ENCODE data around the gene BCAS3.
"Not testable (repeated sequence)": the region's sequence is repeated elsewhere in the genome, so short reads cannot be mapped to it uniquely, and the experiment has no call there.

BCAS3 gene

DNA sequence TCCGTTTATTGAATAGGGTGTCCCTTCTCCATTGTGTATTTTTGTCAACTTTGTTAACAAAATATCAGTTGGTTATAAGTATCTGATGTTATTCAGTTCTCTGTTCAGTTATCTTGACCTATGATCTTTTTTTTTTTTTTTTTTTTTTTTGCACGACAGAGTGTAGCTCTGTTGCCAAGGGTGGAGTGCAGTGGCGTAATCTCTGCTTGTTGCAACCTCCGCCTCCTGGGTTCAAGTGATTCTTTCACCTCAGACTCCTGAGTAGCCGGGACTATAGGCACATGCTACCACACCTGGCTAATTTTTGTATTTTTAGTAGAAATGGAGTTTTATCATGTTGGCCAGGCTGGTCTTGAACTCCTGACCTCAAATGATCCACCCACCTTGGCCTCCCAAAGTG, 215.8 kb downstream of the BCAS3 start:
- DNase-seq: no peak

DNA sequence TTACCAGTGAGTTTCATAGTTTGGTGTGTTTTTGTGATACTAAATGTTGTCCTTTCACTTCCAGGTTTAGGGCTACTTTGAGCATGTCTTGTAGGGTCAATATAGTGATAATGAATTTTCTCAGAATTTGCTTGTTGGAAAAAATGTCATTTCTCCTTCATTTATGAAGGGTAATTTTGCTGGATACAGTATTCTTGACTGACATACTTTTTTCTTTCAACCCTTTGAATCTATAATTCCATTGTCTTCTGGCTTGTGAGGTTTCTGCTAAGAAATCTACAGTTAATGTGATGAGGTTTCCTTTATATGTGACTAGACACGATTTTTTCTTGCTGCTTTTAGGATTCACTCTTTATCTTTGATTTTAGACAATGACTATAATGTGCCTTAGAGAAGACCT, 219.3 kb downstream of the BCAS3 start:
- DNase-seq: no peak

DNA sequence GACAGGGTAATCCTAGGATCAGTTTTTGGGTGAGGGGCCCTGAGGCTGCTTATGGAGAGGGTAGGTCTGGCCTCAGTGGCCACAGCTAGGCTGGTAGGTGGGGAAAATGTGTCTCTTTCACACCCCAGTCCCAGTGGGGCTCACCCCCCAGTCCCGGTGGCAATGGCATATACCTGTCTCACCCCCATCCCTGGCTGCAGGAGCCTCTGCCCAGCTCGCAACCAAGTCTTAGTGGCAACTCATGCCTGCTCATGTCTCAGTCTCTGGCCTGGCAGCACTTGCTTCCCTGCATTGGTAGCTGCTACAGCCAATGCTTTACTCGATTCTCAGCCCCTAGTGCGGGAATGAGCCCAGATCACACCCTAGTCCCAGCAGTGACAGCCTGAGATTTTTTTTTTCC, 221.5 kb downstream of the BCAS3 start:
- no peak for DNase-seq

DNA sequence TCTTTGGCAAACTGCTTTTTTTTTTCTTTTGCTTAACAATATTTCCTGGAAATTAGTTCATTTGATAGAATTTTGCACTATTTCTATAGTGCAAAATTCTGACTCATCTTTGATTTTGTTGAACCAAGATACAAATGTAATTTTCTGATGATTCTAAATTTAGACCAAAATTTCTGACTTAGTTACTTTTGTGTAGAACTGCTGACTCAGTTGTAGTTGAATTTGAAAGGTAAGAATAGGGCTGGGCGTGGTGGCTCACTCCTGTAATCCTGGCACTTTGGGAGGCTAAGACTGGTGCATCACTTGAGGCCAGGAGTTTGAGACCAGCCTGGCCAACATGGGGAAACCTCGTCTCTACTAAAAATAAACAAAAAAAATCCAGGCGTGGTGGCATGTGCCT, 223.0 kb downstream of the BCAS3 start:
- DNase-seq: no peak

DNA sequence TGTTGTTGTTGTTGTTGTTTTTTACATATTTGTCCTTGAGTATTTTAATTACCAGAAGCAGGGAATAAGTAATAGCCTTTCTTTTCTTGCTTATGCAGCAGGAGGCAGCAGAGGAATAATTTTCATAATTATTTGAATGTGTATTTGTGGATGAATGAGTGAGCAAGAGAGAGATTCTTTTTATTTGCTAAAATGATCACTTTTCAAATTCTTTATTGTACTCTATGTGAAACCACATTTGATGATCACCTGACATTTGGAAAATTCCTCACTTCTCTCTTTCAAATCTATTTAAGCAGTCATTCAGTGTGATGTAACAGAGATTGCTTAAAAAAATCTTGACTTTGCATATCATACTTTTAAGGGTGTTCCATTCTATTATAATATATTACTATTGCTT, 223.6 kb downstream of the BCAS3 start:
- DNase-seq: no peak

DNA sequence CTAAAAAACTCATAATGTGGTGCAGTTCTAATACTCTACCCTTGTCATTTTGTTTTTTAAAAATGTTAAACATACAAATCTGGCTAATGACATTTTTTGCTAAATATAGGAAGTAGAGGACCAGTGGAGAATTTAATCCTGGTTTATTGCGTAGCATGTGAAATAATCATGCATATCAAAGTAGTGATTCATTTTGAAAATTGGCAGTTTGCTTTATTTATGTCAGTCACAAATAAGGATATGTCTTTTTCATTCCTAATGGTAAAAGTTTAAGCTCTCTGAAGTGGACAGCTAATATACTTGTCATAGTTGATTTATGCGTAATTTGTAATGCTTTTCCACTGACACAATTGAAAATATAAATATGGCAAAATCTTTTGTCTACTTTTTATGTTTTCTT, 224.2 kb downstream of the BCAS3 start:
- DNase-seq: no peak

DNA sequence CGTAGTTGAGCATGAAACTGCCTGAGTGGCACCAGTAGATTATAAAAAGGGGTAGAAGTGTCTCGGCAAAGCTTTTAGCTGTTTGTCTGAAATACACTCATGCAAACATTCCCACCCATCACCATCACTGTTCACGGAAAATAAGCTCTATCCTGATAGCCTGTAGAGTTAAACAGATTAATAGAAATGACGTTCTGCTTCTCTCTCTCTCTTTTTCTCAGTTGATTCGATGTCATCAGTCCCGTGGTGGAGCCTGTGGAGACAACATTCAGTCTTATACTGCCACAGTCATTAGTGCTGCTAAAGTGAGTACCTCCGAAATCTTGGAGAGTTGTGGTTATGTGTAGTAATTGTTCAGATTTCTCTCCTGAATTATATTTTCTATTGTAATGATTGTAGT, 224.7 kb downstream of the BCAS3 start:
- DNase-seq: no peak

DNA sequence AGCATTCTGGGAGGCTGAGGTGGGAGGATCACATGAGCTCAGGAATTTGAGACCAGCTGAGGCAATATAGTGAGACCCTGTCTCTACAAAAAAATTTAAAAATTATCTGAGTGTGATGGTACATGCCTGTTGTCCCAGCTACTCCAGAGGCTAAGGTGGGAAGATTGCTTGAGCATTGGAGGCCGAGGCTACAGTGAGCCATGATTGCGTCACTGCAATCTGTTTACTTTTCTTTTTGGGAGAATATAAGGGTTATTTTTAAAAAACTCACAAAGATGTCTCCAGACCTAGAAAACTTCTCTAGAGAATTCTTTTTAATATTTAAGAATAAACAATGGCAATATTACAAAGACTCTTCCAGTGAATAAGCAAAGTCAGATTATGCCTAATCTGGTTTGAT, 226.9 kb downstream of the BCAS3 start:
- no peak for DNase-seq

DNA sequence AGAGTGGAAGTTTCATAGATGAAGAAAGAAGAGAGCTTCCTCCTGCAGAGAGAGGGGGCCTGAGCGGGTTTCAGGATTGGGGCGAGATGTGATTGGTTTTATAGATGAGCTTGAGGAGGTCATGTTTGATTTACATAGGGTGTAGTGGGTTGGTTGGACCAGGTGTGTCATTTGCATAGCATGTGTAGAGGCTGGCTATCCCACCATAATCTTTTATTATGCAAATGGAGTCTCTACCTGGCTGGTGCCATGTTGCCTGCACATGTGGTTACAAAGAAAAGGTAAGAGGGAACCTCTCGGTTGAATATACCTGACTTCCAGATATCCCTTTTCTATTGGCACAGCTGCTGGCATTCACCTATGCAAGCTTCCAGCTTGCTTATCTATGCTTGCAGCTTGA, 228.1 kb downstream of the BCAS3 start:
- no peak for DNase-seq

DNA sequence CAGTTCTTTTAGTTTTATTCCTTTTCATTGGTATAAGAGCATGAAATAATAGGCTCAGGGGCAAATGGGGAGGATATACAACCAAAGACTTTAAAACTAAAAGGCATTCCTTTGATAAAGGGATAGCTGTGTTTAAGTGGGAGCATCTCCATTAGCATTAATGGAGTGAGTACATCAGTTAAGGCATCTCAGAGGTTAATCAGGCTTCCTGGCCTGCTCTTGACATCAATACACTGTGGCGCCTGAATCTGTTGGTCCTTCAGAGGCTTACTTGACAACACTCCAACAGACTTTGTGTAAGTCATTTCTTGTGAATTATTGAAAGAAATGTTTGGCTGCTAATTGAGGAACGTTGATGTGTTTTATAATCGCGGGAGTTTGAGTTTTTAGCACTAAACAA, 230.7 kb downstream of the BCAS3 start:
- DNase-seq: no peak

DNA sequence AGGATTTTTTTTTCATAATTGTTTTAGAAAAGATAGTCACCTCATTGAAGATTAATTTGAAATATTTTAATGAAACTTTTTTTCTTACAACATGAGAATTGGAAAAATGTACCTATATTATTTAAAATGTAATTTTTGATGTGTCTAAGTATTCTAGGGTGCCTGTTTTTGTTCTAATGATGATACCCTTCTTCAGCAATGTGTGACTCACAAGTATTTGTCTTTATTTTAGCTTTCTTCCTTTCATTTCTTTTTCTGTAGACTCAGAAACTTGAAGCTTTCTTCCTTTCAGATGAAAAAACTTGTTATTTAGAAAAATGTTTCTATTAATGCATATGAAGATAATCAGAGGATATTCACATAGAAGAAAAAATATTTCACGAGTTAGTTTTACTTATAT, 231.8 kb downstream of the BCAS3 start:
- DNase-seq: no peak

DNA sequence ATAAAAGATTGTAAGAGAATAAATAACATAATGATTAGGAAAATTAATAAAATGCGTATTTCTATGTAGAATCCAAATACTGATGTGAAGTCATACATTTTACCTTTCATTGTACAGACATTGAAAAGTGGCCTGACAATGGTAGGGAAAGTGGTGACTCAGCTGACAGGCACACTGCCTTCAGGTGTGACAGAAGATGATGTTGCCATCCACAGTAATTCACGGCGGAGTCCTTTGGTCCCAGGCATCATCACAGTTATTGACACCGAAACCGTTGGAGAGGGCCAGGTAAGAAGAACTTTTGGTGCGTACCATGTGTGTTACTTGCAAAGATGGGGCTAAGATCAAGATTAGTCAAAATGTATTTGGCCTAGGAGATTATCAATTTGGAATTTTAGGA, 232.8 kb downstream of the BCAS3 start:
- no peak for DNase-seq

DNA sequence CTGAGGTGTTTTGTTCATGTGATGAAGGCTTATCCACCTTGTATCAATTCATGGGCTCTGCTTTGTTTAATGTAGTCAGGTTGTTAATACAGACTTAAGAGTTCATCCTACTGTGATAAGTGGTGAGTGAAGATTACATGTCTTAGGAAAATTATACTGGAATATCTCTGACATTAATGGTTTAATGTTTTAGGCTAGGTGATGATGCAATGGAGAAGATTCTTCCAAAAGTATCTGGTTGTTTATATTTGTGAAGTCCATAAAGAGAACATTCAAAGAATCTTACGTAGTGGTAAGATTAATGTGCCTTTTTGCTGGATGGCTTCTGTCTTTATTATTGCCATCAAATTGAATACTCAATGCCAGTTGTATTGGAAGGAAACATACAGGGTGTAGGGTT, 236.4 kb downstream of the BCAS3 start:
- DNase-seq: no peak

DNA sequence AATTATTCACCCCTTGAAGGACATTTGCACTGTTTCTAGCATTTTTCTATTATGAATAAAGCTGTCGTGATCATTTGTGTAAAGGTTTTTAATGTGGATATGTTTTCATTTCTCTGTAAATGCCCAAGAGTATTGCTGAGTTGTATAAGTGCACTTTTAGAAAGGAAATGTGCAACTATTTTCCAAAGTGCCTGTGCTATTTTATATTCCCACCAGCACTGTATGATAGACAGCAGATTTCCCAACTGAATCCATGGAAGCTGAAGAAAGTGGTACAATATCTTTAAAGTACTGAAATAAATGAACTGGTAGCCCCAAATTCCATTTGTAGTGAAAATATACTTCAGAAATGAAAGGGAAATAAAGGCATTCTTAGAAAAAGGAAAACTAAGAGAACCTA, 238.4 kb downstream of the BCAS3 start:
- no peak for DNase-seq

DNA sequence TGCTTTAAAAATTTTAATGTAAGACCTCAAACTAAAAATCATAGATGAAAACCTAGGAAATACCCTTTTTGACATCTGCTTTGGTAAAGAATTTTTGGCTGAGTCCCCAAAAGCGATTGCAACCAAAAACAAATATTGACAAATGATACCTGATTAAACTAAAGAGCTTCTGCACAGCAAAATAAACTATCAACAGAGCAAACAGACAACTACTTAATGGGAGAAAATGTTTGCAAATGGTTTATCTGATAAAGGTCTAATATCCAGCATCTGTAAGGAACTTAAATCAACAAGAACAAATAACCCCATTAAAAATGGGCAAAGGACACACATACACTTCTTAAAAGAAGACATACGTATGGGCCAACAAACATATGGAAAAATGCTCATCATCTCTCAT, 242.5 kb downstream of the BCAS3 start:
- no peak for DNase-seq

DNA sequence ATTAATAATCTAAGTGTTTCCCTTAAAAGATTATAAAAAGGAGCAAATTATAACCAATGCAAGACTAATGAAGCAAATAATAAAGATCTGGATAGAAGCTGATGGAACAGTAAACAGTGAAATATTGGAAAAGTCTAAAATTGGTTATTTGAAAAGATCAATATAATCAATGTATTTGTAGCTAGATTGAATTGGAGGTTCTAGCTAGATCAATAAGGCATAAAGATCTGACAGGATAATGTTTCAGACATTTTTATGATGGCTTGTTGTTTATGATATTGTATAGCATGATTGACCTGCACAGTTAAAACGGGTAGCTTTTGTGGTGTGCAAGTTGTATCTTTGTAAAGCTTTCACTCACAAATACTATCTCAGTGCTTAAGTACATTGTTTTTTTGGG, 245.3 kb downstream of the BCAS3 start:
- DNase-seq: no peak

DNA sequence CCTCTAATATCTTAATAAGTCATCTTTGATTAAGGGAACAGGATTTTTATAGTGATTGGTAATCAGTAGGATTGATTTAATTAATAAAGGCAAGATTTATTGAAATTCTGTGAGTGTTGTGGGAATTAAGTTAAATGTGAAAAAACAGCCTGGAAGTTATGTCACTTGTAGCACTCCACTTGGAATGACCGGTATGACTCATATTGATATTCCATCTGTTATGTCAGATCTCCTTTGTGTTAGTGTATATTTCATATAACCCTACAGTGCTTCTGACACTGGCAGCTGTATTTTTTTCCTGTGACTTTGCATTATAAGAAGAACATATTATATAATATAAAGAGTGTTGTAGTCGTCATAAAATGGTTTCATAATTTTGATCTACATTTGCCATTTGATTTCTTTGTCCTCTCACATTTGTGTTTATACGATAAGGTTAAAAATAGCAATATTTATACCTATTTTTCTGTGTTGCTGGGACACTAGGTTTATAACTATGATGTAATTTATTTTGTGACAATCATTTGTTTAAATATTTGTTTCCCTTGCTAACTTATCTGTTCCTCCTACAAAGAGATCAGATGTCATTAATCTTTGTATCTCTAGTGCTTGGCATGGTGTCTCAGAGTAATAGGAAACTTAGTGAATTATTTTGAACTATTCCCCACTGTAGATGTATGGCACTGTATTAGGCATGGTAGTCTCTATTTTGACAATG, 249.0 kb downstream of the BCAS3 start:
- no peak for DNase-seq

DNA sequence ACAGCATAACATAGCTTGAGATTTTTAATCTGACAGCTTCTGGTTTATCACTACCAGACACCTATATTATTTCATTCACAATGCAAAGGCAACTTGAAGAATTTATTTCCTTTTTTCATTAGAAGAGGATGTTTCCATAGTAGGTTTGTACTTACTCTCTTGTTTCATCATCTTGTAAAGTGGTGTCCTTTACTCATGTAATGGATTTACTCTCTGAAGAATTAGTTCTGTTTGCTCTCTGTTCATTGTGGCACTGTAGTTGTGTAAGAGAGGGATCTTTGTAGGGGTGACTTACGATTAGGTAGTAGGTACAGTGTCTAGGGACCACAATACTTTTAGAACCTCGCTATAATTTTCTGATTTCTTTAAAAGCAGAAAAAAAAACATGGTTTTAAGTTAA, 256.1 kb downstream of the BCAS3 start:
- DNase-seq: no peak

DNA sequence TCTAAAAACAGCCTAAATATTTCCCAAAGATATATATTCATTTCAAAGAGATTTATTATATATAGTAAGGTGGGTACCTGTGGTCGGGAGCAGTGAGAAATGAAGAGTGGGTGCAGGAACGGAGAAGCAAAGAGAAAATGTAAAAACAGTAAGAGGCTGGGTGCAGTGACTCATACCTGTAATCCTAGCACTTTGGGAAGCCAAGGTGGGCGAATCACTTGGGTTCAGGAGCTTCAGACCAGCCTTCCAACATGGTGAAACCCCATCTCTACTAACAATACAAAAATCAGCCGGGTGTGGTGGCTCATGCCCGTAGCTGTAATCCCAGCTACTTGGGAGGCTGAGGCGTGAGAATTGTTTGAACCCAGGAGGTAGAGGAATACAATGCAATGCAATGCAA, 257.1 kb downstream of the BCAS3 start:
- no peak for DNase-seq

DNA sequence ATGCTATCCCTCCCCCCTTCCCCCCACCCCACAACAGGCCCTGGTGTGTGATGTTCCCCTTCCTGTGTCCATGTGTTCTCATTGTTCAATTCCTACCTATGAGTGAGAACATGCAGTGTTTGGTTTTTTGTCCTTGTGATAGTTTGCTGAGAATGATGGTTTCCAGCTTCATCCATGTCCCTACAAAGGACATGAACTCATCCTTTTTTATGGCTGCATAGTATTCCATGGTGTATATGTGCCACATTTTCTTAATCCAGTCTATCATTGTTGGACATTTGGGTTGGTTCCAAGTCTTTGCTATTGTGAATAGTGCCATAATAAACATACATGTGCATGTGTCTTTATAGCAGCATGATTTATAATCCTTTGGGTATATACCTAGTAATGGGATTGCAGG, 258.3 kb downstream of the BCAS3 start:
- DNase-seq: not testable (repeated sequence)

DNA sequence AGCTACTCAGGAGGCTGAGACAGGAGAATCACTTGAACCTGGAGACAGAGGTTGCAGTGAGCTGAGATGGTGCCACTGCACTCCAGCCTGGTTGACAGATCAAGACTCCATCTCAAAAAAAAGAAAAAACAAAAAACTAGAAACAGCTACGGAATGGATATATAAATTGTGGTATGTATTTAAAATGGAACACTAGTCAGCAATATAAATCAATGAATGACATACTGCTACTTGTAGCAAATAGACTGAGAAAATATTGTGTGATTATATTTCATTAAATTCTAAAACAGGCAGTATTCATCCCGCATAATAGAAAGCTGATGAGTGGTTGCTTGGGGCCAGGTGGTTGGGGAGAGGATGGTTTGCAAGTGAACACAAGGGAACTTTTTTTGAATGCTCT, 261.7 kb downstream of the BCAS3 start:
- DNase-seq: no peak

DNA sequence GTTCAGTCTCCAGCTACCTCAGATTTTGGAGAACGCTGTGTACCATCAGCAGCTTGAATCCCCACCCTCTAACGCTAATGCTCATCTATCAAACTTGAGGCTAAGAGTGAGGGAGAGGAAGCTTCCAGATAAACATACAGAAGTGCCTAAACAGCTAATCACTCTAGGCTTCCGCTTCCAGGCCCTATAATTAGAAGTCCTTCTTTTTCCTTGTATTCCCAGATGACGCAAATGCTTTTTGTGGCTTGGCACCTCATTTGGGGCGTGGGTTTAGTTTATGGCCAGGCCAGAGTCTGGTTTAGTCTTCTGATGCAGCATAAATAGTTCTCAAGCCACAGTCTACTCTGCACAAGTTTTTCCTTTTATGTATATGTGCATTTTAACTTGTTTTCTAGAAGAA, 263.4 kb downstream of the BCAS3 start:
- no peak for DNase-seq

DNA sequence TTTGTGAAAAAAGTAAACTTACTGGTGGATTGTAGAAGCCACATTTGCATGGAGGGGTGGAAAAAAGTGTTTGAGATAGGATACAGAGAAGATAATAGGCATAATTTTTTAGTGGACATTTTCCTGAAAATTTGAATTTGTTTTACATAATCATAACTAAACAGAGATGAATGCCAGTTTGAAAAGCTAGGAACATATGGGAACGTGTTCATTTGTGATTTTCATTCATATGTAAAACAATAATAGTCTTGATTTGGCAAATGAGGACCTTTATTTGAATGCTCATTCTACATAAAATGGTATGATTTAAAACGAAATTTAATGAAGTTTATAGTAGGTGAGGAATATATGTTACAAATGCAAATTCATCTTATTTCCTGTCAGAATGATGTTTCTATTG, 263.9 kb downstream of the BCAS3 start:
- DNase-seq: no peak

DNA sequence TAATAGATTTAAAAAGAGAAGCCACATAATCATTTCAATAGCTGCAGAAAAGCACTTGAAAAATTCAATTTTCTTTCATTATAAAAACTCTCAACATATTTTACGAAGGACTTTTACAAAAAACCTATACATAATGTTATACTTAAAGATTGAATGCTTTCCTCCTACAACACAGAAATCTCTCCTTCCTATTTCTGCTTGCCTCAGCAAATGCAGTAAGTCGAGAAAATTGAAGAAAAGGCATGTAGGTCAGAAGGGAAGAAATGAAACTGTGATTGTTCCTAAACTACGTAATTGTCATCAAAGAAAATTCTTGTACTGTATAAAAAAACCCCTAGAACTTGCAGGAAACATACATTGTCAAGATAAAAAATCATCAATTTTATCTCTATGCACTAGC, 267.1 kb downstream of the BCAS3 start:
- no peak for DNase-seq

DNA sequence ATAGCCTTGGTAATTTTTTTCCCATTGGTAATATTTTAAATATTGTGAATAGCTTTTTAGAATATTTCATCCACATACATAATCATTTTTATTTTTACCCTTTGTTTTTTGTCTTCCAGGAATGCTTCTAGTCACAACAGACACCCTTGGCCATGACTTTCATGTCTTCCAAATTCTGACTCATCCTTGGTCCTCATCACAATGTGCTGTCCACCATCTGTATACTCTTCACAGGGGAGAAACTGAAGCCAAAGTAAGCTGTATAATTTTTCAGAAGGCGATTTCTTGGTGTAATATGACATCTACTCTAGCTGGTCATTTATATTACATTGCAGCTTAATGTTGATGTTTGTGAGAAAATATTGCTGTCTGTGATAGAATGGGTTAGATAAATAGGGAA, 269.4 kb downstream of the BCAS3 start:
- DNase-seq: no peak

DNA sequence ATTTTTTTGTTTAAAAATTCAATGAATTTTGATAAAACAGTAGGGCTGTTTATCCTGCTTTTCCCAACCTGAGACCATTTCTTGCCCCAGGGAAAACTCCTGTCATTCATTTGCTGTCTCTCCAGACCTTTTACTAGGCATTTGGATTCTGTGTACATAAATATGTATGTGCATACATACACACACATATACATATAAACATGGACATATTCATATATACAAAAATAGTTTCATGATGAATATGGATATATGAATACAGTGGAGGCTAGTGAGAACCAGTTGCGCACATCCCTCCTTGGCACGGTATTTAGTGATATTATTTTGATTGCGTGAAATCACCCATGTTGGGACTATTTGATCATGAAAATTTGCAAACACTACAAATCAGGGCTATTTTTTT, 269.9 kb downstream of the BCAS3 start:
- DNase-seq: no peak

Data from activated CD4-positive, alpha-beta T cell treated with anti-CD3 and anti-CD28 coated beads for 1 hour (primary cell).